ENCODE results near the gene CLK1.

DNA sequence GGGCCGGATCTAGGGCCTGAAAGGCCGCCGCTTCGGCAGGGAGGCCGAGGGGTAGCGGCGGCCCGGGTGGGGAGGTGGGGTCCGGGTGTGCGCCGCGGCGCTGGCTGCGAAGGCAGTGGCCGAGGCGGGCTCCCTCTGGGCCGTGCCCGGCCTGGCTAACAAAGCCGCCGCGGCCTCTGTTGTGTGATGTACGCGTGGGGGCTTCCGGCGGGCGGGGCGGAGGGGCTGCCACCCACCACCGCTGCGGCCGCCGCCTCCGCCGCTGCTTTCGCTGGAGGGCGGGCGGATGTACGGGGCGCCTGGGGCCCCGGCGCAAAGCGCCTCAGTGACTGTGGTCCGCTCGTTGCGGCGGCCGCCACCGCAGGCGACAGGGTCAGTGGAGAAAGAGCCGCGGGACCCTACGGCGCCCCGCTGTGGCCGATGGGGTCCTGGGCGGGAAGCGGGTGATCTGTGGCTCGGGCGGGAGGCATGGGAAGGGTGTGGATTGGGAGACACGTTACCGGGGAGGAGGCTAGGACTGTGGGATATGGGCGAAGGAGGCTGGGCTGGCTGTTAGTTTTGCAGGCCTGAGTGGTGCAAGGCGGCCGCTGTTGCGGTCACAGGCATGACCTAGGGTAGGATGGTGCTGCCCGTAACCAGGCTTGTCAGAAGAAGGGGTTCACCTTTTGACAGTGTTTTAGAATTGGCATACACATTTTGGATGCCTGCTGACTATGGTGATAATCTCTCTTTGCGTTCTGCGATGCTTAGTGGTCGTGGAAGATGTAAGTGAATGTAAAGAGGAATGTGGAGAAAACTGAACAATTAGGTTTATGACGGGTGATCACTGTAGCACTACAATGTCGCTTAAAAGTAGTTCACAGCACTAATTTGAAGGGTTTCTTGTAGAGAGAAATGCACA, 52.1 kb downstream of the CLK1 start:
- TF ChIP-seq, protein P1, sequence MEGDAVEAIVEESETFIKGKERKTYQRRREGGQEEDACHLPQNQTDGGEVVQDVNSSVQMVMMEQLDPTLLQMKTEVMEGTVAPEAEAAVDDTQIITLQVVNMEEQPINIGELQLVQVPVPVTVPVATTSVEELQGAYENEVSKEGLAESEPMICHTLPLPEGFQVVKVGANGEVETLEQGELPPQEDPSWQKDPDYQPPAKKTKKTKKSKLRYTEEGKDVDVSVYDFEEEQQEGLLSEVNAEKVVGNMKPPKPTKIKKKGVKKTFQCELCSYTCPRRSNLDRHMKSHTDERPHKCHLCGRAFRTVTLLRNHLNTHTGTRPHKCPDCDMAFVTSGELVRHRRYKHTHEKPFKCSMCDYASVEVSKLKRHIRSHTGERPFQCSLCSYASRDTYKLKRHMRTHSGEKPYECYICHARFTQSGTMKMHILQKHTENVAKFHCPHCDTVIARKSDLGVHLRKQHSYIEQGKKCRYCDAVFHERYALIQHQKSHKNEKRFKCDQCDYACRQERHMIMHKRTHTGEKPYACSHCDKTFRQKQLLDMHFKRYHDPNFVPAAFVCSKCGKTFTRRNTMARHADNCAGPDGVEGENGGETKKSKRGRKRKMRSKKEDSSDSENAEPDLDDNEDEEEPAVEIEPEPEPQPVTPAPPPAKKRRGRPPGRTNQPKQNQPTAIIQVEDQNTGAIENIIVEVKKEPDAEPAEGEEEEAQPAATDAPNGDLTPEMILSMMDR (conservative IDR thresholded peaks at IDR 0.05; ENCODE audit: low read length) = peak; percentile 76
- TF ChIP-seq EZH2phosphoT487 (IDR thresholded peaks at IDR 0.05; ENCODE audit: borderline replicate concordance, low read depth, low read length) = no peak
